HG03571 (cell line): Measurements from ENCODE around the gene COPS7A.

Experiments used
- ATAC-seq: cut with Tn5 transposase; IDR thresholded peaks from one replicate; pipeline ENCODE4 v1.9.1; 2021; ENCODE audit not compliant: unreplicated experiment

The COPS7A gene, protein sequence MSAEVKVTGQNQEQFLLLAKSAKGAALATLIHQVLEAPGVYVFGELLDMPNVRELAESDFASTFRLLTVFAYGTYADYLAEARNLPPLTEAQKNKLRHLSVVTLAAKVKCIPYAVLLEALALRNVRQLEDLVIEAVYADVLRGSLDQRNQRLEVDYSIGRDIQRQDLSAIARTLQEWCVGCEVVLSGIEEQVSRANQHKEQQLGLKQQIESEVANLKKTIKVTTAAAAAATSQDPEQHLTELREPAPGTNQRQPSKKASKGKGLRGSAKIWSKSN

DNA sequence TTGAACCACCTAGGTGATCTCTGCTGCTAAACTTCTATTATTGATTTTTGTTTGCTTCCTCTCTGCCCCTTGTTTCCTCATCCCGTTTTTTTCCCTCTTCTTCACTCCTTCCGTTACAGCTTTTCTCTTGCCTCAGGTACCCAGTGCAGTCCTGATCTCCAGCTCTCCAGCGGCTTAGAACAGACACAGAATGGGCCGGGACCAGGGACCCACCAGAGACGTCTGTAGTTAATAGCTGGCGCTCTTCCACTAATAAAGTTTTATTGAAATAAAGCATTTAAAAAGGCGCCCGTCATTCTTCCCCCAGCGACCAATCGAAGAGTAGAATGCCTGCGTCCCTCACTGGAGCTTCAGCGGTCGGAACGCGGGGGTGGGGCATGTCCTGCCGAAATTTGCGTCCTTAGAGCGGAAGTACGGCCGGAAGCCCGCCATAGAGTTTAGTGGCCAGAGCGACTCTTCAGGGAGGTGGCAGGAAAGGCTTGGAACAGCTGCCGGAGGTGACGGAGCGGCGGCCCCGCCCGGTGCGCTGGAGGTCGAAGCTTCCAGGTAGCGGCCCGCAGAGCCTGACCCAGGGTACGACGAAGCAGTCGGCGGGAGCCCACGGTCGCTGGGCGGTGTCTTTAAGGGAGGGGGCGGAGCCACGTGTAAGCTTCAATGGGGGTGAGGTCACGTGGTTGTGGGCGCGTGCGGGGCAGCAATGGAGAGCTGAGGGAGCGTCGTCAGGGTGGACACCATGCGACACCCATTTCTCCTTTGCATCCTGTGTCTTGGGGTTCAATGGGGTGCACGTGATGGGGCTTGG, at the start of gene COPS7A:
Gene COPS7A (plus strand): TSS at position 440 of the 802 bp plus-strand sequence. CDS start 611 bp downstream, outside the sequence.
- ATAC-seq: peak; percentile 89

DNA sequence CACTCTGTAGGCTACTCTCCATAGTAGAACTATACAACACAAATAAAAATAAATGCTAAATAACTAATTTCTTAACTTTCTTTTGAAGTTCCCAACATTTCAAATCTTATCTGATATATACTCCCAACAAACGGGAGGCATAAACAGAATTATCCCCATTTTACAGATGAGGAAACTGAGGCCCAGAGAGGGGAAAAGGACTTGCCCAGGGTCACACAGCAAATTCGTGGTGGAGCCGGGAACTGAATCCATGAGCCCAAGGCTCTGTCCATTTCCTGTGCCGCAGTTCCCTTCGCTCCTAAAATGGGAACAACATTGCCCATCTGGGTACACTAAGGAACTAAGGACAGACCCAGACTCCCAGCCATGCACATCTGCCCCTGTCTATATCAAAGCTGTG, 46.9 kb upstream of the COPS7A start:
- ATAC-seq: no peak

DNA sequence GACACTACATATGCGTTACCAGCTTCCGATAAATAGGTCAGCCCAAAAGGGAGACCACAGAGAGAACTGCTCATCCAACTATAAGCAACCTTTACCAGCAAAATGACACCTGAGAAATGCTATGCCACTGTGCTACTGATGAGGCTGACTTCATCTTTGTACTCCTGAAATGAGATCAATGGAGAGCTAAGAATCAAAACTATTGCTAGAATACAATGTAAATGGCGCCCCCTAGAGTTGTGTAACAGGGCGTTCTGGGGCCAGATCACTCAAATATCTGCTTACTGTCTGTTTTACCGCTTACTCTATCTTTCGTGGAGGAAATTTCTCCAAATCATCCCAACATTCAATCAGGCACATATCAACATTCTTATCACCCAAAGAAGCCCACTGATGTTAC, 39.2 kb upstream of the COPS7A start:
- ATAC-seq: no peak

DNA sequence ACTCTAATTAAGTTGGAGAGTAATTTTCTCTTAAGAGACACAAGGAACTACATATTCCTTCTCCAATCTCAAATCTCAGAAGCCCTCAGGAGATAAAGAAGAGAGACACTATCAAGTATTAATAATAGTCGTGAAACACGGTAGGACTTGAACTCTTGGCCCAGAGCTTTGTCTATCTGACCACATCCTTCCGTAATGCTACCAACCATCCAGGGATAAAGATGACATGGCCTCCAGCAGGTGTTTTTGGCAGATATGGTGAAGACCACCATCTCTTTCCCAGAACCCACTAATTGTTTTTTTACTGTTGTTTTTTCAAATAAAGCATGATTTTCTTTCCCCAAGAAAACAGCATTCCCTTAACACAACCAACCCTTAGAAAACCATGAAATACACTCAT, 38.0 kb upstream of the COPS7A start:
- no peak for ATAC-seq

DNA sequence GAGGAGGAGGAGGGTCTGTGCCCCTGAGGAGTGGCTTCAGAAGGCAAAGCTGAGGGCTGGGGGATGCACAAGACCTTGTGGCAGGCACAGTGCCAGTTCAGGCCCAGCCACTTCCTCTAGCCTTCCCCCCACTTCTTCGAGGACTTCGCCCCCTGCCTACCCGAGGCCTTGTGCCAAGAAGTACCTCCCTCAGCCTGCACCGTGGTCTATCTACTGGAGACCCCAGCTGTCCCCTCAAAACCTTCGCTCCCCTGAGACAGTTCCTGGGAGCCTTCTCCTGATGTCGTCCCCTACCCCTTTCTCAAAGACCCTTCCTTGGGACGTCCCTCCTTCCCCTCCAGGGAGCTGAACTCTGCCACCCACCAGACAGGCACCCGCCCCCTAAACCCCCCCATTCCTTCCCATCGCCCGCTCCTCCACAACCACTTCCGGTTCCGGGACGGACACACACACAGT, 35.3 kb upstream of the COPS7A start:
- ATAC-seq: no peak

DNA sequence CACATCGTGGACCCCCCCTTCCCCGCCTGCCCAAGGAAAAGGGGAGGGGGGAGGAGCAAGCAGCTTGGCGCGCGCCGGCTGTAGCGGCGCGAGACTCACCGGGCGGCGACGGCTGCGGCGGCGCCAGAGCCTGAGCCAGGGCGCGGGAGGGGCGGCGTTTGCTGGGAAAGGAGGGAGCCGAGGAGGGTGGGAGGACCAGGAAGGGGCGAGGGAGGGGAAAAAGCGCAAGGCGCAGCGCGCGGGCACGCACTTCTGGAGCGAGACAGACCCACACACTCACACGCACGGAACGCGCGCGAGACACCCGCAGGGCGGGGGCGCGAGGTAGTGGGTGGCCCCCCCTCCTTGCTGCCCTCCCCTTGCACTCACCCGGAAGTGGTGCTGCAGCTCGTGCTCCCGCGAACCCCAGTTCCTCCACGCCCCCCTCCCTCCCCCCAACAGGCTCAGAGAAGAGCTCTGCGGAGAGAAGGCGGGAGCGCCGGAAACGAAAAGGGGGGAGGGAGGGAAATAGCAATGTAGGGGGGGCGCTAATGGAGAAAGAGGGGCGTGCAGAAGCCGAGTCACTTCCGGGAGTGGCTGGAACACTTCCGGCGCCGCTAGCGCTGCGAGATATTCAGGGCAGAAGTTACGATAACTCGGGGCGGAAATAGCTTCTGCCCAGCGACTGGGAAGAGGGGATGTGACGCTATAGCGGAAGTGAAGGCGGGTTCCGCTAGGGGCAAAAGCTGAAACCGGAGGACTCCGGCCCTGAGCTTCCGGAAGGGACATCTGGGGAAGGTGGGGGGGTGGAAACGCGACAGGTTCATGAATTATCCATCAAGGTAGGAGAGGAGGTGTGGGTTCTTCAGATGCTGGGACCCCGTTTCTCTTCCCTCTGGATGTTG, 34.6 kb upstream of the COPS7A start, which contains the start of gene ZNF384:
Gene ZNF384 (minus strand): TSS at position 377 of the 884 bp plus-strand sequence. CDS start 9,855 bp downstream, outside the sequence.
- peak; percentile 69 for ATAC-seq

DNA sequence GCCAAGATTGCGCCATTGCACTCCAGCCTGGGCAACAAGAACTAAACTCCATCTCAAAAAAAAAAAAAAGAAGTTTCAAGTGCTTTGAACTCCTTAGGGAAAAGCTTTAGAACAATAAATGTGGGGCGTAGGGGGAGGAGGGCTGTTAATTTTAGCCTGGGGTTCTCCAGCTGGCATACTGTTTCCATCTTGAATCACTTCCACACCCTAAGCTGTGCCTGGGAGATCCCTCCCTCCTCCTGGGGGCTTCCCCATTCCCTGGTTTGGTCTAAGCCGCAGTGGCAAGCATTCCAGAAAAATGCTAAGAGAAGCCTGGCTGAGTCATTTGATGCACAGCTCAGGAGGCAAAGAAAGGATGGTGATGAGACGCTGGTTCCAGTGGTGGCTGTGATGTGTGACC, 32.4 kb upstream of the COPS7A start:
- no peak for ATAC-seq

DNA sequence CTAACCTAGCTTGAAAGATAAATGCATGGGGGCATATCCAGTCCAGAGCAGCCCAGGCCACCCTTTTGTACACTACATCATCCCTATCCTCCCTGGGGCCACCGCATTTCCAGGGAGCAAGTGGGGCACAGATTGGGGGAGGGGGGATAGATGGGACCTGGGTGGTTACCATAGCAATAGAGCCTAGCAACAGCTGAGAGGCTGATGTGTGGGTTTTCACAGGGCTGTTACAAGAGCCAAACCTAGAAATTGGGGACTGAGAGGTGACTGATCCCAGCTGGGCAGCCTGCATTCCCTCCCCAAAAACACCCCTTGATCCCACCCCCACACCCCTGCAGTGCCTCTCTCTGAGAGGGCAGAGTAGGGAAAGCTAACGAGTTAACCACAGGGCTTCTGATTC, 31.0 kb upstream of the COPS7A start:
- ATAC-seq: no peak

DNA sequence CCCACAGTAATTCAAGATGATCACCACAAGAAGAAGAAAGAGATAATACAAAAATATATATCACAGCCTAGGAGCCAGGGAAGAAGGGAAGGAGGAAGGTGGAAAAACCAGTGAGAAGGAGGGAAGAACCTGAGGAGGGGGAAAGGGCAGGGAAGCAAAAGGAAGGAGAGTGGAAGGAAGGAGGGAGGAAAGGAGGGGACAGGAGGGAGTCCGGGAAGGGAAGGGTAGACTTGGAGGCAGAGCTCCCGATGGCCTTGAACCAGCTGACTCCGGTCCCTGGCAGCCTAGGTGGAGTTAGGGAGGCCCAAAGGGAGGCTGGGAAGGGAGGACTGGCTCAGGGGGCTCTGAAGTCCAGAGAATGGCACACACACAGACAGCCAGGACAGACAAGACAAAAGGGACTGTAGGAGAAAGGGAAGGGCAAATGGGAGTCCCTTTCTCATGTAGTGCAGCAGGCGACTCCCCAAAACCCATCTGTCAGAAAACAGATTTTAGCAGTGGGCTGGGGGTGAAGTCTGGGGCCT, 30.0 kb upstream of the COPS7A start:
- no peak for ATAC-seq

DNA sequence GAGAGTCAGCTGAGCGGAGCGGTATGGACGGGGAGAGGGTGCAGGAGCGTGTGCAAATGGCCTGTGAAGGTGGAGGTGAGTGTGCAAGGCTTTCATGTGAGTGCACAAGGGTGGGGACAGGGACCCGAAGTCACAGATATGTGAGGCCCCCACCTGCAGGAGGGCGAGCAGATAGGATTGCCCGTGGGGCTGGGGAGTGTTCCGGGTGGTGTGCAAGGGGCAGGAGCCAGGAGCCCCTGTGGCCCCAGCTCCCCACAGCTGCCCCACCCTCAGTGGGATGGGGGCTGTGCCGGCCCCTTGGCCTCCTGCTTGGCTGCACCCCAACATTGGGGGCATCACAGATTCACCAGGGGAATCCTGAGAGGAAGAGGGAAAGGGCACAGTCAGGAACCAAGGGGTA, 29.1 kb upstream of the COPS7A start:
- ATAC-seq: no peak

DNA sequence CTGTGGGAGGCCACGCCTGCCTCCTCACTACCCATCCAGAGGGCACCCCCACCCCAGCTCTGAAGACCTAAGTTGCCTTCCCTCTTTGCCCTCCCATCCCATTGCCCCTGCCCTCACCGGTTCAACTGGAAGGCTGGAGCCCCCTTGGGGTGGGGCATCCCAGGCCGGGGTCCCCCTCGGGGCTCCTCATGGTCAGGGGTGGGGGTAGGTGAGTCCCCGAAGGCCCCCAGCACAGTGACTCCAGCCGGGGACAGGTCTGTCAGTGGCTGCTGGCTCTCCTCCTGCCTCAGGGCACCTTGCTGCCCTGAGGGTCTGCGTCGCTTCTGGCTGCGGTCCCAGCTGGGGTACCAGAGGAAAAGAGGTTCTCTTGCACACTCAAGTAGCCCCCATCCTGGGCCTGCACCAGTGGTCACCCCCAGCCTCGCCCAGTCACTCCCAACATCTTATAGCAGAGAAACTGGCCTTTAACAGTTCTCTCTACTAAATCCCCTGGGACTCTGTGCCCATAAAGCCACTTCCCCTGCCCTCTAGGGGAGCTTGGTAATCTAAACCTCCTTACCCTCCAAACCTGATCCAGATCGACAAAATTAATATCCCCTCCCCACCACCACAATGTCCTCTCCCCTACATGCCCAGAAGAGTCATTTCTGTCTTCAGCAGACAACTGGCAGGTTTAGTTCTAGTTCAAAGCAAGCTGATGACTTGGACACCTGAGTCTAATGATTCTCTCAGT, 28.4 kb upstream of the COPS7A start:
- ATAC-seq: no peak

DNA sequence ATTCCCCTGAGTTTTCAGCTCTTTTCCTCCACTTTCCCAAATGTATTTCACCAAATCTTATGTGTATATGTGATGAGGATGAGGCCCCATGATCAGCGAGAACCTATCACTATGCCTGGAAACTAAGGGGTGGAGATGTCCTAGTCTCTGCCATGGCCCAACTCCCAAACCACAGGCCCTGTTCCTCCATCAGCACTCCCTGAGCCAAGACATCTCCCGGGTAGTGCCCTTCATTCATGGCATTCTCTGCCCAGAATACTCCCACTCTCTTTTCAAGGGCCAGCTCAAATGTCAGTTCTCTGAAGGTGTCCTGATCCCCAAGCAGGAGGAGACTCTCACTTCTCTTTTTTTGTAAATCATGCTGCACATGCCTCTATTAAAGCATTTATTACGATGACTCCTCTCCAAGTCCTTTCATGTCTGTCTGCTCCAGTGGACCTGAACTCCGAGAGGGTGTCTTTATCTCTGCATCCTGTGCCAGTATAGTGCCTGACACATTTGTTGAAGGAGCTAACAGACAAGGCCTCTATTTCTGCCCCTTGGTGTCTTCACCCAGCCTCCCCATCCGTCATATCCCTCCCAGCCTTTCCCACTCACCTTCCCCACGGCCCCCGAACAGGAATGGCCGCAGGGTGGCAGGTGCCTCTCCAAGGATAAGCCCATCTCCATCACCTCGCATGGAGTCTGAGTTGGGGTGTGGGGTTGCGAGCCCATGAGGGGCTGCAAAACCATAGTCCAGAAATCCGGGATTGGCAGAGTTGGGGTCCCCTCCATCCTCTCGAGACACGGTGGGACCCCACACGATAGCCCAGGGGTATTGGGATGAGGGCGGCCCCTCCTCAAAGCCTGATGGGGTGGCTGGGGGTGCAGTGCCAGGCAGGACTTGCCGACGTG, 26.9 kb upstream of the COPS7A start:
- no peak for ATAC-seq

DNA sequence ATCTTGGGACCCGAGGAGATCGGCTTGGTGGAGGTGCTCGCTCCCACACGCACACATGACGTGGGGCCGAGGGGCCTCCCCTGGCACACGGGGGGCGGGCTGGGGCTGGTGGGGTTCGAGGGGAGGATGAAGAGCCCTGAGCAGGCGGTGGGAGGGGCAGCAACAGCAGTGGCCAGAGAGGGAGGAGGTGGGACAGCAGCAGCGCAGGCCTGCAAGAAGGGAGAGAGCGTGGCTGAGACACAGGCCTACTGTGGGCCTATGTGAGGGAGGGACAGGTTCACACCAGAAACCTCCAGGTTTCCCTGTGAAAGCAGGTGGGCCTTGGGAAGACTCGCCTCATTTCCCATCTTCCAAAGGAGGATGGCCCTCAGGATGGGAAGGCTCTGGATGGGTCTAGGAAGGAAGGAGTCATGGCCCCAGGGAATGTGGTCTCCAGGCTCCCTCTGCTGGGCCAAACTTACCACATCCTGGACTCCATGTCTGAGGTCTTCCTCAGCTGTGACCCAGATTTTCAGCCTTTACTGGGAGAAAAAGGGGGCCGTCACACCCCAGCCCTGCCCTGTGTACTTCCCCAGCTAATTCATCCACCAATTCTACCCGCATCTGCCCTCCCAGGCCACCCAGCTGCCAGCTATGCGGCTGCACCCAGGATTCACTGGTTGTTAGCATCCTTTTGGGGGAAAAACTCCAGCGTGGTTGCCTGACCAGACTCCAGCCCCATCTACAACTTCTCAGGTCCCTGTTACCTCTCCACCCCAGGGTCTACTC, 26.1 kb upstream of the COPS7A start:
- ATAC-seq: no peak

DNA sequence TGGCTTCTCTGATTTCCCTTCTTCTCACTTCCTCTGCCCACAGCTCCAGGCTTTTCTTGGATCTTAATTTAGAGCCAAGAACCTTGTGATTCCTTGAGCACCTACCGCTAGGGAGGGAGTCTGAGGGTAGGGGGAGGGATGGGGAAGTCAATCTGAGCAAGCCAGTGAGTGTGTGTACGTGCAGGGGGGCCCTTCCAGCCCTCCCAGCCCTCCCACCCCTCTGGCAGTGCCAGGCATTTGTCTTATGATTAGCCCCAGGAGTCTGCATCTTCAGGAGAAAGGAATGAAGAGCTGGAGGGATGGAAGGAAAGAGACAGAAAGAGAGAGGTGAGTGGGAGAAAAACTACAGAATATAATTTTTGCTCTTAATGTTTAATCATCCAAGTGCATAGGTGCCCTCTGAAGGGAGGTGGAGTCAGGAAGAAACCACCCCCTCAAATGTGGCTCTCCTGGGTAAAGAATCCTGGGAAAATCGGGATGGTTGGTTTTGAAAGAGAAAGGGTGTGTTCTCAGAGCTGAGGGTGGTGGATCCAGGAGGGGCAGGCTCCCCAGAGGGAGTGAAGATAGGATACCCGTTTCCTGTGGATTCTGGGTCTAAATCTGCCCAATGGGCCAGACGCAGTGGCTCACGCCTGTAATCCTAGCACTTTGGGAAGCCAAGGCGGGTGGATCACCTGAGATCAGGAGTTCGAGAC, 25.3 kb upstream of the COPS7A start:
- ATAC-seq: no peak

DNA sequence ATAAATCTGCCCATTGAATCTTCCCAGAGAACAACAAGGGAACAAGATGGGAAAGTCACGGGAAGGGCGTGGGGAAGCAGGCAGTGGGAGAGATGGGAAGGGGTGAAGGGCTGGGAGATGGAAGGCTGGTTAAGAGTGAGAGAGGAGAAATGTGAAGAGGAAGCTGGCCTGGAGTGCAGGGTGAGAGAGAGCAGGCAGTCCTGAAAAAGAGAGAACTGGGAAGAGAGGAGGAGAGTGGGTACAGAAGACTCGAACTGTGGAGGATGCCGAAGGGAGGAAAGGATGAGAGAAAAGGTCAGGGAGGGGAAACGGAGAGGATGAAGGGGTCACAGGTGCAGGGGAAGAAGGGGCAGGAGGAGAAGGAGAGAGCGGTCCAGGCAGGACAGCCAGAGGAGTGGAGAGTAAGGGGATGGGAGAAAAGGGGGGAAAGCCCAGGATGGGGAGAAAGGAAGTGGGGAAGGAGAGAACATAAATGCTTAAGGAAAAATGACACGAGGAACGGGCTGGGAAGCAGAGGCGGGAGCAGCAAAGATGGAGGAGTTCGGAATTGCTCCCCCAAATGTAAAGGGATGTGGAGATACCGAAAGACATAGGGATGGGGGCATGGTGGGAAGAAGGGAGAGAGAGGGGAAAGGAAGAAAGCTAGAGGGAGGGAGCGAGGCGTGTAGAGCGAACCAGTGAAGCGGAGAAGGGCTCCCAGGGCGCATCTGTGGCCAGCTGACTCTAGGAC, 24.4 kb upstream of the COPS7A start:
- ATAC-seq: no peak

DNA sequence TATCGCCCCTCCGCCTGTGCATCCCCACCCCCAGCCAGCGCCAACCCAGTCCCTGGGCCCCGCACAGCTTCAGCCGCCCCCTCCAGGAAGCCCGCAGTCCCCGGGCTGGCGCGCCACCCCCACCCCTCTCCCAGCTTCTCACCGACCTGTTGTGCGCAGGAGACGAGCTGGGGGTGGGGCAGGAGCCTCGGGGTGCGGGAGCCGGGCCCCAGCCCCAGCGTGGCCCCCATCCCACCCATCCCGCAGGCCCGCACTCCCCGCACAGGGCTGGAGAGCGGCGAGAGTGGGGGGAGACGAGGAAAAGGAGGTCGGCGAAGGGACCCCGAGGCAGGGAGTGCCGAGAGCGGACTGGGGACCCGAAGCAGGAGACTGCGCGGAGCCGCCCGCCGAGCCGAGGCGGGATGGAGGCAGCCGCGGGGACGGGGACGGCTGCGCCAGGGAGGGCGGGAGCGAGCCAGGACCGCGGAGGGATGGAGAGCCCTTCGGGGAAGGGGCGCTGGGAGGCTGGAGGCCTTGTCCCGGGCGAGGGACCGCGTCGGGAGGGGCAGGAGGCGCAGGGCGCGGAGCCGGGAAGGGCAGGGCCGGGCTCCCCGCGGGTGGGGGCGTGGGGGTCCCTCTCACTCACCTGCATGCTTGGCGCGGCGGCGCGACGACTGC, 23.7 kb upstream of the COPS7A start:
- no peak for ATAC-seq

DNA sequence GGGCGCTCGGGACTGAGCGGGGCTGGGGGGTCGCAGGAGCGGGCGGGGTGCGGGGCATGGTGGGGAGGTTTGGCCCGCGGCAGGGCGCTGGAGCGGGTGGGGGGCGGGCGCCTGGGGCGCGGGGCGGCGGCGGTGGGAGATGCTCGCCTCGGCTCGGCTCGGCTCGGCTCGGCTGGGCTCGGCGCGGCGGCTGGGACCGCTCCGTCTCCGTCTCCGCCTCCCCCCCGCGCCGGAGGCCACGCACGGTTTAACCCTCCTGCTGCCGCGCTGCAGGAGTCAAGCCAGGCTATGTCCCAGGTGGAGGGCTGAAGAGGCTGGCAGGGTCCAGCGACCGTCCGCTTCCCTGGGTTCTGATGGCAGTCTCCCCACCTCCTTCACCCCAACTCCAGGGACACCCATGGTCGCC, 23.2 kb upstream of the COPS7A start, which contains the start of gene PIANP:
Gene PIANP (minus strand): TSS at position 170 of the 406 bp plus-strand sequence. CDS start 2,754 bp downstream, outside the sequence.
- no peak for ATAC-seq
